ENCODE measurements around the gene BAD. TPM values are rescaled to one million over a fixed set of nuclear protein-coding genes. Genes with fewer than 3 reads are reported as not detected.

The BAD gene
- total and polyA plus RNA-seq, 10 of the 15 experiments (the other 5 are each of a cell fraction or from before 2014, with no cell fraction given): 1.5 to 67.2 (median 39.6) TPM

GRCh38 chr11:64226507-64227051, 57.9 kb downstream of the BAD start:
- intact Hi-C loops (cut with micrococcal nuclease; ENCODE audit: unreplicated experiment): no loop called here
- no peak for TF ChIP-seq IRF4 (IDR thresholded peaks at IDR 0.05; ENCODE audit: low read depth, low read length)
- TF ChIP-seq ZNF24 (IDR thresholded peaks at IDR 0.05): no peak
- peak; percentile 45; the same call in 1 of the 2 replicates for TF ChIP-seq YY1 (IDR thresholded peaks at IDR 0.05; ENCODE audit: low read depth, low read length)
- TF ChIP-seq CREM (IDR thresholded peaks at IDR 0.05; ENCODE audit: low read depth): no peak
- peak; percentile 33 for TF ChIP-seq DPF2 (IDR thresholded peaks at IDR 0.05)
- TF ChIP-seq FOXK2 (IDR thresholded peaks at IDR 0.05): no peak
- no peak for TF ChIP-seq CTCF (IDR thresholded peaks at IDR 0.05 in 2 of 3, conservative IDR thresholded peaks at IDR 0.05 in 1 of 3; ENCODE audit: control insufficient read depth in 2 of 3, extremely low read depth in 1 of 3, insufficient read depth in 1 of 3, low read depth in 3 of 3, low read length in 3 of 3)
- TF ChIP-seq RELA (IDR thresholded peaks at IDR 0.05; ENCODE audit: borderline replicate concordance, partially characterized antibody): no peak
- no peak for TF ChIP-seq STAT3 (IDR thresholded peaks at IDR 0.05; ENCODE audit: low read depth, low read length)
- TF ChIP-seq RBBP5 (conservative IDR thresholded peaks at IDR 0.05): no peak
- no peak for TF ChIP-seq NR2C2 (IDR thresholded peaks at IDR 0.05; ENCODE audit: borderline replicate concordance, control insufficient read depth, insufficient read length, low read depth)
- no peak for TF ChIP-seq RAD21 (IDR thresholded peaks at IDR 0.05; ENCODE audit: insufficient read depth, low read depth, low read length)
- TF ChIP-seq LARP7 (IDR thresholded peaks at IDR 0.05): peak; percentile 75; the same call in 1 of the 2 replicates
- TF ChIP-seq SPI1 (IDR thresholded peaks at IDR 0.05; ENCODE audit: borderline replicate concordance, insufficient read depth, low read depth, low read length): 0 out of 2 replicates have a peak, but pooled peaks have one; percentile 24
- no peak for TF ChIP-seq NRF1 (conservative IDR thresholded peaks at IDR 0.05; ENCODE audit: low read depth, low read length)
- TF ChIP-seq RUNX3 (IDR thresholded peaks at IDR 0.05; ENCODE audit: low read length): no peak; the same call in 1 of the 2 replicates
- TF ChIP-seq TCF12 (IDR thresholded peaks at IDR 0.05; ENCODE audit: low read depth, low read length): 0 out of 2 replicates have a peak, but pooled peaks have one; percentile 36
- TF ChIP-seq SRF (IDR thresholded peaks at IDR 0.05; ENCODE audit: low read depth in 2 of 2, low read length in 2 of 2): no peak
- no peak for TF ChIP-seq HDAC2 (IDR thresholded peaks at IDR 0.05)
- peak; percentile 74 for TF ChIP-seq NKRF (conservative IDR thresholded peaks at IDR 0.05)
- TF ChIP-seq POLR2A (IDR thresholded peaks at IDR 0.05; ENCODE audit: low read depth, low read length): peak; percentile 70
- no peak for TF ChIP-seq NFIC (IDR thresholded peaks at IDR 0.05; ENCODE audit: low read depth, low read length)
- peak; percentile 48 for TF ChIP-seq IKZF1 (conservative IDR thresholded peaks at IDR 0.05)
- TF ChIP-seq POLR2AphosphoS5 (IDR thresholded peaks at IDR 0.05; ENCODE audit: low read length): peak; percentile 33

More at GRCh38 chr11:64226507-64227051, 57.9 kb downstream of the BAD start:
- H3K36me3 ChIP-seq (ENCODE audit: control insufficient read depth in 2 of 2, insufficient read depth in 2 of 2, low read length in 1 of 2): peaks cover 9% of the 10 kb centered on the region in 2 experiments
- in situ Hi-C loops (cut with MboI): loop anchor here (25.0 kb wide), 1 partner anchor 1636 kb away; the partner anchor contains the start of genes CFL1, EFEMP2 and MUS81
- CTCF ChIA-PET: interaction anchor here (0.5 to 5.0 kb wide), 13 partner anchors 12 to 78 kb away, joined by 3 to 59 read pairs (median 4); partner anchors contain the start of genes FERMT3 and FKBP2
- BruUV-seq (replicated peaks): TSS peak; percentile 72
- DNase-seq (ENCODE audit: low read depth, low spot score): no peak
- no peaks in the 10 kb centered on the region for H4K20me1 ChIP-seq (ENCODE audit: control insufficient read depth, insufficient read depth)
- peak; percentile 84 for FAIRE-seq
- H2AFZ ChIP-seq (ENCODE audit: control insufficient read depth, low read depth, low read length): peak overlapping the region; percentile 54
- no peaks in the 10 kb centered on the region for H3K27me3 ChIP-seq (replicated peaks in 1 of 2; ENCODE audit: control insufficient read depth in 2 of 2, insufficient read depth in 2 of 2, low read length in 1 of 2)
- peak overlapping the region; percentile 98 for H3K4me2 ChIP-seq (ENCODE audit: control insufficient read depth, insufficient read depth)
- H3K9me3 ChIP-seq (replicated peaks; ENCODE audit: control insufficient read depth, insufficient read depth, low read length): no peaks in the 10 kb centered on the region
- ATAC-seq: peak; percentile 67
- RAD21 ChIA-PET (ENCODE audit: unreplicated experiment): interaction anchor here (0.8 to 3.3 kb wide), 10 partner anchors 10 to 109 kb away, joined by 3 to 34 read pairs (median 4); partner anchors contain the start of genes BAD, FERMT3, FKBP2 and PRDX5
- H3K27ac ChIP-seq (ENCODE audit: control insufficient read depth, insufficient read depth): peak overlapping the region; percentile 96
- peak overlapping the region; percentile 98 for H3K9ac ChIP-seq (ENCODE audit: control insufficient read depth, insufficient read depth, low read length)
- POLR2A ChIA-PET: interaction anchor here (0.5 to 9.7 kb wide), 18 partner anchors 9 to 112 kb away, joined by 3 to 85 read pairs (median 6); partner anchors contain the start of genes BAD, FERMT3, FKBP2 and PPP1R14B
- WGBS (ENCODE audit: insufficient coverage, insufficient replicate concordance, low lambda C conversion rate, missing lambda C conversion rate): 1% methylated on average over 26 of the region's 26 CpGs
- peaks cover 20% of the 10 kb centered on the region for H3K4me1 ChIP-seq (ENCODE audit: control insufficient read depth, insufficient read depth, low read length)
- H3K79me2 ChIP-seq (ENCODE audit: control insufficient read depth, insufficient read depth, low read length): peaks cover 38% of the 10 kb centered on the region
- peak overlapping the region; percentile 90 for H3K4me3 ChIP-seq
- SMC1A ChIA-PET (ENCODE audit: uncharacterized antibody, unreplicated experiment): interaction anchor here (1.0 to 5.4 kb wide), 7 partner anchors 10 to 75 kb away, joined by 3 to 56 read pairs (median 3); partner anchors contain the start of genes FERMT3 and FKBP2
